NCI-H345 treated with DMSO at 0.1 percent for 48 hours (cell line): ENCODE data around the gene ITPRIP.

ENCODE experiments used
- DNase-seq: peaks from one replicate; lab custom pipeline; 2025; ENCODE audit not compliant: unreplicated experiment; lab: John Stamatoyannopoulos, UW

Gene ITPRIP

DNA sequence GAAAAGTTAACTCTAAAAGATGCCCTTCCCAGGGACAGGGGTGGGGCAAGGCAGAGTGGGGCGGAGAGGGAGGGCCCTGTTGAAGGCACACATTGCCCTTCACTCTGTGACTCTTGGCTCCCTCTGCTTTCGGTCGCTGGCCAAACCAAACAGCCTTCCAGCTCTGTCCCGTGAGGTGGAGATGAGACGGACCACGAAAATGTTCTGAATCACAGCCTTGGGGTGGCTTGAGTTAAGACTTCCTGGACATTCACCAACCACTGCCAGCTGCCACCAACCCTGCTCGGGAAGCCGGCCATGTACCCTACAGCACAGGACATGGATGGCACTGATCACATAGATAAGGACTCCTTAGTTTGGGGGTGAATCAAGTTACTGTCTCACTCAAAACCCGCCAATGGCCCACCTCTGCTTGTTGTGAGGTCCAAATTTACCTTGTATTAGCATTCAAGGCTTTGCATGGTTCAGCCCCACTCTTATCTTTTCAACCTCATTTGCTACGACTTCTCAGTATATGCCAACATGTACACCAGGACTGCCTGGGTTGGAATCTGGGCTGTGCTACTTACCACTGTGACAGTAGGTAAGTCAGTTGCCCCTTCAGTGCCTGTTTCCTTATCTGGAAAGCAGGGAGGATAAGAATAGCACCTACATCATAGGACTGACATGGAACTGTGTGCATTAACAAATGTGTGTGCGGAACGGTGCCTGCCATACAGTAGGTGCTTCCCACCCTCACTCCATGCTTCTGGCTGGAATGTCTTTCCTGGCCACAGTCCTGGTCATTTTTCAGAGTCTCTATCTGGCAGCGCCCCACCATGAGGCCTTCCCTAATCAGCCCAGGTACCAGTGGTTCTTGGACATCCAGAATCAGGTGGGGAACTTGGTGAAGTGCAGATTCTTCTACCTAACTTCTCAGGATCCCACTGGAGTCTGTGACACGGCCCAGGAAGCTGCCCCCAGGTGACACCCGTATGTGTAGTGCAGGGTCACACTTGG is 28.0 kb downstream of the ITPRIP start:
- no peak for DNase-seq

DNA sequence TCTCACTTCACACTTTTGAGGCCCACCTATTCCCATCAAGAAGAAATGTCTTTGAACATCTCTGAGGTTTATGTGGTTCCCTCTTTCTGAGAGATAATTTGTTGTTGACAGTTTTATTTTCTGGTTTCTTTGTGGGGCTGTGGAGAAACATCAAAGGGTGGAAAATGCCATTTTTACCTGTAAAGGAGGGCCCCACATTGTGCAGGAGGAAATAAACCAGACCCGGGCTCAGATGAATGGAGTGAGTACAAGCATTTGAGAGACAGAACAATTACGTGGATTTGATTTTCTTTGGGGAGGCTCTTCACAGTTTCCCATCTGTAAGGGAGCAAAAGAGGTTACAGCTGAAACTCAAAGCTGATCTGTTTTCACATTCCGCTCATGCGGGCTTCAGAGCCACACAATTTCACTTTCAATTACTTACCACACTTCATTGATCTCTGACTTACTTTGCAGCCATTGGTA is 29.8 kb downstream of the ITPRIP start:
- no peak for DNase-seq

DNA sequence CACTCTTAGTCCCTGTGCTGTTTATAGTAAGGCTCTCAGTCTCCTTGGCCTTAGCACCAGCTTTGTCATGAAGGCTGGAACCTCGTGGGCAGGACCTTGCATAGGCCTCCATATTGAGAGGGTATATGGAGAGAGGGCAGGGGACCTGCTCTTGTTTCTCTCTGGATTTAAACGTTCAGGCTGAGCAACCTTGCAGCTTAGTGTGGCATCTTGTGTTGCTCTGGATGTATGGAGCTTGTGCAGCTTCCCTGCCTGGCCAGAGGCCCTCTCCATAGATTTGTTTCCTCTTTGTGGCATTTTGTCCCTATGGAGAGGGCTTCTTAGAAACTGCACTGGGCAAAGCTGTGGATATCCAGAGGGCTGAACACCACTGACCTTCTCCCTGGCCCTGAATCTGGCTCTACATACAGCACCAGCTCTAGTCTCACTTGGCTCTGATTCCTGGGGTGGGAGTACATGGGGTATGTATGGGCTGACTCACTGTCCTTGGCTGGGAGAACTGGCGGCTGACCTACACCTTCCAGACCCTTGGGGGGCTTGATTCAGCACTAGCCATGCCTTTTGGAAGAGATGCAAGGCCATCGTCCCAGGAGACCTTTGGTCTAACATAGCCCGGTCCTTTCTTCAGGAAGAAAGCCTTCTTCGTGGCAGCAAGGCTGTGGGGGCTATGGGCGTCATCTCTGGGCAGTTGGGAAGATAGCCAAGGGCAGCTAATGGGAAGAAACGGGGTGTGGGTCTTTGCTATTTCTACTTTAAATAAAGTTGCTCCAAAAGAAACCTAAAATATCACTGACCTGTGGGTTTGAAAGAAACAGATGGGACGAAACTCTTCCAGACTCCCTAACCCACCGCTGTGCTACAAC is 30.5 kb downstream of the ITPRIP start:
- DNase-seq, result no peak

DNA sequence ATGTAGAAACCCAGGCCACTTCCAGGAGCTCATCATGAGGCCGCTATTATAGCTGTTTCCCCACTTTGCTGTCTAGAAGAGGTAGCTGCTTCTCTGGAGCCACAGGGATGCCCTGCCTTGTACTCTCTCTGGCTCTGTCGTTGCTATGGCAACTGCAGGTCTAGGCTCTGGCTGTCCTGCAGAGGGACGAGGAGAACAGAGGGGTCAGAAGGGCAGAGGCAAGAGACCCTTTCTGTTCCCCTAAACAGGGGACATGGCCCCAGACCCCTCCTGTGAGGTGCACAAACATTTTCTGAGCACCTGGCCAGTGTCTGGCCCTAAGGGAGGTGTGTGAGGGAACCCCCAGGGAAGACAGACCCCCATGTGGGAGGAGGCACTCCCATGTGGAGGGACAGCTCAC is 31.4 kb downstream of the ITPRIP start:
- DNase-seq, result no peak

DNA sequence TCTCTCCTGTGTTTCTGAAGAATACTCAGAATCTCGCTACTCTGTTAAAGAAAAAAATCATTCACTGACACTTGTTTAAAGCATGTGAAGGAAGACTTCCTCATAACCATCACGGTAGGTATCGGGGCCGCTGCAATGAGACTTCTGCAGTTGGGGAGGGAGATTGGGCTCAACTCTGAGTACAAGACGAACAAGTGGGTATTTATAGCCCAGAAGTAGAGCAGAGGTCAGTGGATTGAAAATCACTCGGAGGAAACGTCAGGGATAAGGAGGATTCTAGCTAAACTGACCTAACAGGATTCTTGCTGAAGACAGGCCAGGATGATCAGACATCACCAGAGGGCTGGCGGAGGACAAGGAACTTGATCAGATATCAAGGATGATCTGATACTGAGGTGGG is 33.3 kb downstream of the ITPRIP start:
- no peak for DNase-seq

DNA sequence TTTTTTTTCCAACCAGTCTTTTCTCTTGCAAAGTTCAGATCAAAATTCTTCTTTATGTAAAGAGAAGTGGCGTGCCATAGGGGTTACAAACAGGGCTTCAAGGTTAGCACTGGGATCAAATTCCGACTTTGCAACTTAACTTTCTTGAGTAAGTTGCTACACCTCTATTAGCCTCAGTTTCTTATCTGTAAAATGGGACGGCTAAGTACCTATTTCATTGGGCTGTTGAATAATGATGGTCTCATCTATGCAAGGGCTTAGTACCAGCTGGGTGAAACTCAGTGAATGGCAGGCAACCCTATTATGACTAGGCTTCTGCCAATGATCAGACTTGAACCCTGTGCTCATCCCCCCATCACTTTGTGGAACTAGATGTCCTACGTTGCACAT is 33.9 kb downstream of the ITPRIP start:
- no peak for DNase-seq

DNA sequence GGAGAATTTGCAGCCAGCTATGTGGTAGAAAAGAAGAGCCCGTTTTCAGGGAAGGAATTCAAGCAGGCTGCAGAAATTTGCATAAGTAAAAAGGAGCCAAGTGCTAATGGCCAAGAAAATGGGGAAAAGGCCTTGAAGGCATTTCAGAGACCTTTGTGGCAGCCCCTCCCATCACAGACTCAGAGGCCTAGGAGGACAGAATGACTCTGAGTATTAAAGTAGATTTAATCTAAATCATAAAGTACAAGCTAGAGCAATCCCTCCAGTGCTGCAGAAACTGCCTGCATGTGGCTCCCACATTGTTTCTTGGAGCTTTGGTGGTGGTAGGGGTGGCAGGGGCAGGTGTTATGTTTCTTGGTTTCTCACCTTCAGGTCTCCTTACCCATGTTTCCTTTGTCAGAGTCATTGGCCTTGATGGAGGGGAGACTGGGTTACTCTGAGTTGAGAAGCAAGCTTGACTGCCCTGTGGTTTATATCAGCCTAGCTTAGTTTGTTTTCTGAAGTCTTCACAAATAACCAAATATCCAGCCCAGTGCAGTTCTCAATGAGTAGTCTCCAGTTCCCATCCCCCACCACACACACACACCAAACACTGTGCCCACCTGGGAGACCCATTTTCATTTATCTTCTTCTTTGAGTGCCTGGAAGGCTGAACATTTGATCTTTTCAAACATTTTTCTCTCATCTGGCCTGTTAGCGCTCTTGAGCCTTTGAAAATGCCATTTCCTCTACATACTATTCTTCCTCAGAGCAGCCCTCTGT is 34.5 kb downstream of the ITPRIP start:
- no peak for DNase-seq

DNA sequence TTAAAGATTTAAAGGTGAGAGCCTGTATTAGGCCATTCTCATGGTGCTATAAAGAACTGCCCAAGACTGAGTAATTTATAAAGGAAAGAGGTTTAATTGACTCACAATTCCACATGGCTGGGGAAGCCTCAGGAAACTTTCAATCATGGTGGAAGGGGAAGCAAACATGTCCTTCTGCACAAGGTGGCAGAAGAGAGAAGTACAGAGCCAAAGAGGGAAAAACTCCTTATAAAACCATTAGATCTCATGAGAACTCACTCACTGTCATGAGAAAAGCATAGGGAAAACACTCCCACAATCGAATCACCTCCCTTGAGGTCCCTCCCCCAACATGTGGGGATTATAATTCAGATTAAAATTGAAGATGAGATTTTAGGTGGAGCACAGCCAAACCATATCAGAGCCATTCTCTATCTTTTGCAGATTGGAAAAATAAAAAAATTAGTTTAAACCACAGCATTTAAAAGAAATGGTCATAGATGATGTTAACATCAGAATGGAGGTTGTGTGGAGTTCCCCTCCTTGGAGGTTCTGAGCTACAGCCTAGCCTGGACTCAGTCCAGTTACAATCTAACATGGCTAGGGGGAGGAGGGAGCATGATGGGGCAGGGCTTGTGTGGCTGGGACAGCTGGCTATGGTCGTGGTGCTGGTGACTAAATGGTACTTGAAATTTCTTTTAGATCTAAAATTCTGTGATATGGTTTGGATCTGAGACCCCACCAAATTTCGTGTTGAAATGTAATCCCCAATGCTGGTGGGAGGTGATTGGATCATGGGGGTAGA is 36.2 kb downstream of the ITPRIP start:
- no peak for DNase-seq

DNA sequence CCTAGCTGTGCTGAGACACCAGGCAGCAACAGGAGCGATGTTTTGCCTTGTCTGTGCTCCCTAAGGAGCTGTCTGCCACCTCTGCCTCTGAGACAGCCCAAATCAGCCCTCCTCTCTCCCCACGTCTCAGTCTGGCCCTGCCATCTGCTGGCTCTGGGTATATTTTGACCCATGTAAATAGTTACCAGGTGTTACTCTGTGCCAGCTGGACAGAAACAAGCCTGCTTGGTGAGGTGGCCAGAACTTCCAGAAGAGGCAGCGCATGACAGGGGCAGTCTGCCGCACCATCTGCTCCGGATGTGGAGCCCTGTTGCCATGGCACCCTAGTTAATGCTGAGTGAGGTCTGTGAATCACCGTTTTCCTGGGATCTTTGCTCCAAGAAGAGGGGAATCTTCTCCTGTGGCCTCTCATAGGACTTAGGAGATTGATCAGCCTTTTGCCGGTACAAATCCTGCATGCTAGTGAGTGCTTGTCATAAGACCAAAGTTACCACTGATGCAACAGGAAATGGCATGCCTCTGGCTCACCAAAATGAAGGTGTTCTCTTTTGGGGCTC is 37.5 kb downstream of the ITPRIP start:
- DNase-seq, result peak; percentile 14

DNA sequence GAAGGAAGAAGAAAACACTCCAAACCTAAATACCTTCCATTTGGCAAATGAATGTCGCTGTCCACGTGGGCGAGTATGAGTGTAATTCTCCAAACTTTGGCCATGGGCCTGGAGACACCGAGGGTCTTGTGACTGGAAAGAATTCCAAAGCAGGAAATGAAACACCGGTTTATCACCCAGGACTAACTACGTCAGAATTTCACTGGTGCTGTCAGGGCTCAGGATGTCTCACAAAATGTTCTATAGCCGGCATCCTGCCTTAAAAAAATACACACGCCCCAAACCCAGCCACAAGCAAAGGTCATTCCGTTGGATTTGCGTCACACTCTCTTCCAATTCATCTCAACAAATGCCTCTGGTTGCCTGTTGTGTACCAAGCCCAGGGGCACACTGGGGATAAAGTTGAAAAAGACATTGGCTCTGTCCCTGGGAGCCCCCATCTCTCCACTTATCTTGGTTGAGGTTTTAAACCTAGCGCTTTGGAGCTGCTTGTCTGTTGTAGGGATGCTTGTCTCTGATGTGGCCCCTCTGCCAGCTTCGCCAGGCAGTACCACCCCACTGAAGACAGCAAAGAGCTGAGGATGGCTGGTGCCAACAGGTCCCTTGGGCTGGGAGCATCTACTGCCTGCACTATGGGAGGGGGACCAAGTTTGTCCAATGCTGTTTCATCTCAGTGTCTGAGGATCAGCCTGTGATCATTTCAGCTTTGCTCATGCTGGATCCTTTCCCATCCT is 38.1 kb downstream of the ITPRIP start:
- DNase-seq, result no peak

DNA sequence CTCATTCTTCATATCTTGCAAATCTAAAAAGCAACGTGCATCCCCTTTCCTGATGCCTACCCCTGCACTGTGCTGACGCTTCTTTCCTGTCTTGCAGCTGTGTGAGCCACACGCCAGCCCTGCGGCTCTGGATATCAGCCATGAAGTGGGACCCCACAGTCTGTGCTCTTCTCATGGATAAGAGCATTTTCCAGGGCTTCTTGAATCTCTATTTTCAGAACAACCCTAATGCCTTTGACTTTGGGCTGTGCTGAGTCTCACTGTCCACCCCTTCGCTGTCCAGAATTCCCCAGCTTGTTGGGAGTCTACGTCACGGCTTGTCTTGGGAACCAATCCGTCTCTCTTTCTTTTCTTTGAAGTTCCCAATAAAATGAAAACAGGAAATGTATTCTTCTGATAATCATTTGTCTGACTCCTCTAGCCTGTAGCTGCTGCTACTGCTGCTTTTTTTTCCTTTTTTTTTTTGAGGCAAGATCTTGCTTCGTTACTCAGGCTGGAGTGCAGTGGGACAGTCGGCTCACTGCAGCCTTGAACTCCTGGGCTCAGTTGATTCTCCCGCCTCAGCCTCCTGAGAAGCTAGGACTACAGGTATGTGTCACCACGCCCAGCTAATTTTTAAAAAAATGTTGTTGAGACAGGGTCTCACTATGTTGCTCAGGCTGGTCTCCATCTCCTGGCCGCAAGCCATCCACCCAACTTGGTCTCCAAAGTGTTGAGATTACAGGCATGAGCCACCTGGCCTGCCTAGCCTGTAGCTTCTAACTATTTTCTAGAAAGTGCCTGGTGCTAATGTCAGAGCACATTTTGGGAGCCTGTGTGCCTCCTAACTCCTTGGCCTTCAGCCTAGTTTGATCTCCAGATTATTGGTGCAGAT is 39.0 kb downstream of the ITPRIP start:
- DNase-seq, result no peak

DNA sequence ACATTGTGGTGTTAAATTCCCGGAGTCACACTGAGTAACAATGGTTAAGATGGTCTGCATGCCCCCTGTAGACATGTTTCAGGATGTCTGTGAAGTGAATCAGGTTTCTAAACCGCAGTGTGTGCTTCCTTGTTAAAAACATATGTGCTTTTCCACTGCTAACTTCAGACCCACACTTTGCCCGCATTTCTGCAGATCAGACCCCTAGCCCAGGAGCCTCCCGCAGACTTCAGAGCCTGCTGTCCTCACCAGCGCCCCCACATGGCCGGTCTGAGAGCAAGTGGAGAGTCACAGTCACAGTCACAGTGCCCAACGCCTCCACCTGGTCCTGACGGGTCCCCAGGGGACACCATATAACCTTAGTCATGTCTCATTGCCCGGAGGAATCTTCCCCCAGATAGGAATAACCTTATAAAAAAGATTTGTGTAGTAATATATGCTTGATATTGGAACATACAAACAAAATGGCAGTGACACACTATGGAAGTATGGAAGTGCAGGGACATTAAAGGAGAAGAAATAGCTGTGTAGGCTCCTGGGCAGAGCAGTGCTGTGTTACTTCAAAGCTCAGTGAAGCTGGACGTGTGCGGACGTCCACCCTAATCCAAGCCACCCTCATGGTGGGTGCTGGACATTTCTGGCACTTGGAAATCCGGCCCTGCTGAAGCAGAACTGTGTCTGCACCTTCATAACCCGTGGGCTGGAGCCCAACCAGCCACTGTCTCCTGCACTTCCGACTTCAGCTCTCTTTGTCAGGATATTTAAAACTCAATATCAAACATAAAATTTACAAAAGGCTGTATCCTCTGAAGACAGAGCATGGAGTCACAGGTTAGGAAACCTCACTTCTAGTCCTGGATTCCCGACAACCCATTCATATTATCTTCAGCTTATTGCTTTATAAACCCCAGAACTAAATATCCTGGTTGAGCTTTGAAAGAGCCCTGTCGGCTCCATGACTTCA is 40.3 kb downstream of the ITPRIP start:
- no peak for DNase-seq

DNA sequence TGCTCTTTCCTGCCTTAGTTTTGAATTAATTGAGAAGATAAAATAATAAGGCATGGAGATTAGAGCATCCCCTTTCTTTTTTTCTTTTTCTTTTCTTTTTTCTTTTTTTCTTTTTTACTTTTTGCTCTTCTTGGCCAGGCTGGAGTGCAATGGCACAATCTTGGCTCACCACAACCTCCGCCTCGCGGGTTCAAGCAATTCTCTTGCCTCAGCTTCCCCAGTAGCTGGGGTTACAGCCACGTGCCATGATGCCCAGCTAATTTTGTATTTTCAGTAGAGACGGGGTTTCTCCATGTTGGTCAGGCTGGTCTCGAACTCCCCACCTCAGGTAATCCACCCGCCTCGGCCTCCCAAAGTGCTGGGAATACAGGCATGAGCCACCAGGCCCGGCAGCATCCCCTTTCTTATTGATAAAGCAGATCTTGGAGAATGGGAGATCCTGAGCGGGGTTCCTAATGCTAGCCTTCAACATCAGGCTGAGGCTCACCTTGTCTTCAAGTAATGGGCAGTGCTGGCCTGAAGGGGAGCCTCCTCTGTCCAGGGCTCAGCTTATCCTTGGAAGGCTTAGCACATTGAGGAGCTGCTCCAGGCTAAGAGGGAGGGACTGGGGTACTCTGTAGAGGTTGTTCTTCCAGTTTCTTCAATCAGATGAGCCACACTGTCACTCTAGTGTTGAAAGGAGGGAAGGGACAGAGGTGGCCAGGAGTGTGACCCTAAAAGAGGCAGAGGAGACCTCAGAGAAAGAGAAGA is 41.4 kb downstream of the ITPRIP start:
- no peak for DNase-seq

DNA sequence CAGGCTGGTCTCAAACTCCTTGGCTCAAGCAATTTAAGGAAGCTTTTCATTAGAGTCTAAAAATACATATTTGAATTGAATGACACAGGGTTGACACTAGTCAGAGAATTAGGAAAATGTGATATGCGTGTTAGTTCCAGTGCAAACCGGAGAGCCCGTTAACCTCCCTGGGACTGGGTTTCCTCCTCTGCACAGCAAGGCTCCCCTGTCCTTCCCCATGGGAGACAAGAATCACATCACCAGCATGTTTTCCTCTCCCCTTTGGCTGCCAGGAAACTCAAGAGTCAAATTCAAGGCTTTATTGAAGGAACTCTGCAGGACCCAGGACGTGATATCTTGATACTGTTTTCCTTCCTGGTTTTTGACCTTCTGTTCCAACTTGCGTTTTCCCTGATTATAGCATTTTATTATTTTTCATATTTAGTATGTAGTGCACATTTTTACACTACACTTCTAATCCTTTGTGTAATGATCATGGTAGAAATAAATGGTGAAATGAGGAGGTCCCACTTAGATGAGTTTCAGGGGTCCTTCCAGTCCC is 44.4 kb downstream of the ITPRIP start:
- no peak for DNase-seq

DNA sequence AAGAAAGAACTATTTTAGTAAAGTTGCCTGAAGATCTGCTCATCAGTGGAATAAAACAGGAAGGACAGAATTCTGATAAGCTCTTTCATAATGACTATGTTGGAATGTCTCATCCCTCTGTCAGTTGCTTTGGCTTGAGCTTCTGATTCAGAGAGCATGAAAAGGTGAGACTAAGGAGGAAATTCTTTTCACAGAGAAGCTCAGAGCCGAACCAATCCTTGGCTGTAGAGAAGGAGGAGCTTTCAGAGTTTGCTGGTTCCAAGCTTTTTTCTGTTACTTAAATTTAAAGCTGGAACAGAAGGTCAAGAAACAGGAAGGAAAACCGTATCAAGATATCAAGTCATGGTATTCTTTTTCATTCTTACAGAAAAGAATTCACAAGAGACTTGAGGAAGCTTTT is 45.3 kb downstream of the ITPRIP start:
- no peak for DNase-seq

DNA sequence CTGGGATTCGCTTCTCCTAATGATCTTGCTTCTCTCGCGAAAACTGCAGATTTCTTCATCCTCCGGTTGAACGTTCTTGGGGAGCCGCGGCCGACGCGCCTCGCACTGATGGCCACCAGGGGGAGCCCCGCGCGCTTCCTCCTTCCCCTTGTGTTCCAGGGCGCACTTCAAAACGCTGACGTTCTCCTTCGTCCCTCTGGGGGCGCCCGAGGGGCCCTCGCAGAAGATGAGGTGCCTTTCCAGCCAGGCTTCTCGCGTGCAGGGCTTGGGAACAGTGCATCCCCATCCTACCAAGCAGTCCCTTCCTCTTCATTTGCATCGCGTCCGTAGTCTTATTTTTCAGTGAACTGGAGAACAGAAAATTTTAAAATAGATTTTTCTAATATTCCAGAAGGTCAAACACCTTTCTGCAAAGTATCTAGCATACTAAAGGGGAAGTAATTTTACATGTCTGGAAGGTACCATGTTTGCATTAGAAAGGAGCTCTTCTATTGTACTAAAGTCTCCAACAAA is 46.8 kb downstream of the ITPRIP start:
- peak; percentile 46 for DNase-seq
